Mucosa of gallbladder (tissue), 1 donor: Measurements from ENCODE around the gene NPBWR2. TPM values are rescaled to one million over a fixed set of nuclear protein-coding genes. Genes with fewer than 3 reads are reported as not detected.
"Not testable (repeated sequence)": the region's sequence is repeated elsewhere in the genome, so short reads cannot be mapped to it uniquely, and the experiment has no call there.

ENCODE experiments used
- DNase-seq: peaks from one replicate; pipeline ENCODE4 v3.0.0-alpha.2; 2020; ENCODE audit warnings: low spot score
- total RNA-seq: library from RNA; stranded (reverse); gene quantifications from one replicate; pipeline ENCODE4 v1.2.1, GENCODE V29; 2021
- donor health status: DM: no; HTN: no; CAD: no.

The NPBWR2 gene
- total RNA-seq, 1 donor from 2014 or later = not detected

DNA sequence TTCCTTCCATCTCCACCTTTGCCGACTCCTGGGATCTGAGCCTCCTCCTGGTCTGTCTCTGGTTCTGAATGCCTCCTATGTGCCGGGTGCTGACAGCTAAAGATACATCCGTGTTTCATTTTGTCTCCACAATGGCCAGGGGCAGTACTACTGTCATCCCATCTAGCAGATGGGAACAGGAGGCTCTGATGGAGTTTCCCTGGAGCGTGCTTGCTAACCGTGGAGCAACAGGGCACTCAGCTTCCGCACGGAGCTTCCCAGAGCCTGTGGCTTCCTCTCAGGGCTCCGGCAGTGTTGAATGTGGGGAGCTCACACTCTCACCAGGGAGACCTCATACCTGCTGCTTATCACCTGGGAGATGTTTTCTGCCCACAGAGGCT lies 11.9 kb upstream of the NPBWR2 start:
- no peak for DNase-seq

DNA sequence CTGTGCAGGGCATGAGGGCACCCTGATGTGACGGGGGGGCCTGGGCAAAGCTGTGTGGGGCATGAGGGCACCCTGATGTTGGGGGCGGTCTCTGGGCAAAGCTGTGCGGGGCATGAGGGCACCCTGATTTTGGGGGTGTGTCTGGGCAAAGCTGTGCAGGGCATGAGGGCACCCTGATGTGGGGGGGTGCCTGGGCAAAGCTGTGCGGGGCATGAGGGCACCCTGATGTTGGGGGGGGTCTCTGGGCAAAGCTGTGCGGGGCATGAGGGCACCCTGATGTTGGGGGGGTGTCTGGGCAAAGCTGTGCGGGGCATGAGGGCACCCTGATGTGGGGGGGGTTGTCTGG lies 10.0 kb upstream of the NPBWR2 start:
- not testable (repeated sequence) for DNase-seq

DNA sequence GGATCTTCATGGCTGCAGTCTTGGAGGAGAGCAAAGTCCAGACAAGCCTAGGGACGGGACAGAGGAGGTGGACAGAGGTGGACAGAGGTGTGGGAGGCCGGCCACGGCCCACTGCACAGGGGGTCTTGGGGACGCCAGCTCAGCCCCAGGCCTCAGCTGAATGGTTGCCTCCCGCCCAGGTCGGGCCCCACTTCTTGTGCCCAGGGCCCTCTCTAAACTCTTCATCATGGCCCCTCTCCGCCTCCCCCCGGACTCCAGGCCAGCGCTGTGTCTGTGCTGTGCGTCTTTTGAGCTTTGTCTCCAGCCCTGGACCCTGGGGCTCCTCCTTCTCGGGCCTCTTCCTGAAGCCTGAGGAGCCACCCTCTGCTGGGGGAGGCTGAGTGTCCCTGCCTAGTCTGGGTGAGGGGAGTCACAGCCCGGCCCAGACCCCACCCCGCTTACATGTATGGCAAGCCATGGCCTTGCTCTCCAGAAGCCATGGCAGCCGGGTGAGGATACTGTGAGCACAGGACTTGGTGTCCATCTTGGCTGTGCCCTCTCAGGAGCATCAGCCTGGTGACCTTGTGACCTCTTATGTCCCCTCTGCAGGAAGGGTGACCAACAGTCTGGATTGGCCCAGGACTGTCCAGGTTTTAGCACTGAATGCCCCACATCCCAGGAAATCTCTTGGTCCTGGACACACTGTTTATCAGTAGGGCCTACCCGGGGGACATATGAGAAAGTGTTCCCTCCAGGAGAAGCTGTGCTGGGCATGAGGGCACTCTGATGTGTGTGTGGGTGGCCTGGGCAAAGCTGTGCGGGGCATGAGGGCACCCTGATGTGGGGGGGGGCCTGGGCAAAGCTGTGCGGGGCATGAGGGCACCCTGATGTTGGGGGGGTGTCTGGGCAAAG lies 9.4 kb upstream of the NPBWR2 start:
- no peak for DNase-seq

DNA sequence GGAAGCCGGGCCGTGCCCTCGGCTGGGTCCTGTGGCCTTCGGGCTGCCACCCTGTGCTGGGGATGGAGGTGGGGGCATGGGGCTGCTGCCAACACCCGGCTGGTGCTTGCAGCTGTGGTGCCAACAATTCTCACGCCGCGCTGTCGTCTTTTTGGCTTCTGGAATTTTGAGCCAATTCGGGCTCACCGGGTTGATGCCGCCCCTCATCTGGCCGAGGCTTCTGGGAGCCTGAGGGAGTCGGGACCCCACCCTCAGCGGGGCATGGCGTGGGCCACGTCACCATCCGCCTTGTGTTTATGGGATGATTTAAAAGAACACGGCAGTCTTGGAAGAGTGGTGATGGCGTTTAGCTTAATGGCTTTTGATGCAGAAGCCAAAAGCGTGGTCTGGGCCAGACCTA lies 8.7 kb upstream of the NPBWR2 start:
- DNase-seq = no peak

DNA sequence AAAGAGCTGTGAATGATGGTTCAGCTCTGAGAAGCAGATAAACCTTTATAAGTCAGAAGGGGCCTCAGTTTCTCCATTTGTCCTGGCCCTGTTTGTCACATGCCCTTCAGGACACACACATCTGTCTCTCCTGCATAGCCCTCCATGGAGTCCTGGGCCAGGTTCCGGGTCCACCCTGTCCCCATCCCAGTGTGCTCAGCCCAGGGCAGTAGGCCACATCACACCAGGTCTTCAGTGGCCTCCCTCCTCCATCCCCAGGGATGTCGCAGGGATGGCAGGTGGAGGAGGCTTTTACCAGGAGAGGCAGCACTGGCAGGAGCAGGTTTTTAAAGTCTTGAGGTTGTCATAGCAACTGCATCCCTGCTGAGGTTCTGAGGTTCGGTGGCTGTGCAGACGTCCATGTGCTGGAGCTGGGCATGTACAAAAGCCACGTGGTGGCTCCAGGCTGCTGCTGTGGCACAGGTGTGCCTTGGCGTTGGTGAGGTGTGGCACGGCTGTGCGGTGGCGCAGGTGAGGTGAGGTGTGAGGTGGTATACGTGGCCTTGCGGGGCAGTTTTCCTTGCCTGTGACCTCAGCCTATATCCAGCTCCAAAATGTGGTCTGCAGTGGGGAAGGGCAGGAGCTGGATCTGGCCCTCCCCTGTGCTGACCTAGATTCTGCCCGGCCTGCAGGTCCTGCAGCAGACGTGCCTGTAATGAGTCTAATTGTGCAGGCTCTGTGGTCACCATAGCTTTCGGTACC lies 8.0 kb upstream of the NPBWR2 start:
- DNase-seq = no peak

DNA sequence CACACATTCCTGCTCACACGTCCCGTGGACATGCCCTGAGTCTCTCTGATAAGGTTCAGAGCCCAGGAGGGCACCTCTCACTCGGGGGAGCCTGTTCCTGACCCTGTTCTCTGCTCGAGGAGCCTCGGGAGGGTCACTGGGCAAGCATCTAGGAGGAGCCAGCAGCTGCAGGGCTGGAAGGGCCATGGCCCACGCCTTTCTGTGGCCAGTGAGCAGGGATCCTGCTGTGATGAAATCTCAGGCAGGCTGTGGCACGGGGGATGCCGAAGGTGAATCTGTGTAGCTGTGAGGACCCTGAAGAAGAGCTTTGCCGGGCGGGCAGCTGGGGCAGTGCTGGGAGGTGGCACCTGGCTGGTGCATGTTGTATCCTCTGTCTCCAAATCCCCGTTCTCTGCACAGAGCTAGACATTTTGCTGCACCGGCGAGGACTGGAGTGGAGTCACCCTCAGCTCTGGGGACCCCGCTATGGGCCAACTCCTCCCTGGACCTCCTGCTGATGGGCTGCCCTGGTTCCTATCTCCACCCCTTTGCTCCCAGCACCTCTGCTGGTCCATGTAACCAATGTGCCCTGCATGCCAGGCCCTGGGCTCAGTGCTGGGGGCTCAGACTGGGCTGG lies 7.1 kb upstream of the NPBWR2 start:
- no peak for DNase-seq

DNA sequence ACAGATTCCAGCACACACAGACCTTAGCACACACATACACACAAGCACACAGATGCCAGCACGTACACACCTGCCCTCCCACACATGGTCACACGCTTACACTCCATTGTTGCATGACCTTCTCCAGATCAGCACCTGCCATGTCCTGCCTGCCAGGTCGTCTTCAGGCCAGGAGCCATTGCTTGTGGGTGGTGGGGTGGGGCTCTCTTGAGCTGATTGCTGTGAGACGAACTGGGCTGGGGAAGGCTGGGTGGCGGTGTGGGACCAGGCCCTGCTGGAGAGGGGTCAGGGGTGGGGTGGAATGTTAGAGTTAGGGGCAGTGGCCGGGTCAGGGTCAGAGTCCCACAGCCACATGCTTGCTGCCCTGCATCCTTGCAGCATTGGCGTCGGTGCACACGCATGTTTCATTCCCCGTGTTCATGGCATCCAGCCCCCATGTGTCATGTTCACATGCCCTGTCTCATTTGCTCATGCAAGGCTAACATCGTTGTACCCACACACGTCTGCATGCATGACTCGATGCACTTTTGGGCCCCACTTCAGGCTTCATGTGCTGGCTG lies 6.5 kb upstream of the NPBWR2 start:
- no peak for DNase-seq

DNA sequence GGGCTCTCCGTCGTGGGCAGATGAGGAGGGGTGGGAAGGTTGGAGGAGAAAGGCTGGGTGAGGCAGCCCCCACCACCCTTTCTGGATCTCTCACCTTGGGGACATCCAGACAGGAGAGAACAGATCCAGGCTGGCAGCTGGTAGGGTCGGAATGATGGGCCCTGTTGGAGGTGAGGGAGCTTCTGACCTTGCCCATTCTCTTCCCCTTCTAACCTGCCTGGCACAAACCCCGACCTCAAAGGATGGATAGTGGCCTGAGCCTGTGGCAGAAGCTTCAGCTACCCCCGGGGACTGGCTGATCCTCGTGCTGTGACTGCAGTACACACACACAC lies 6.0 kb upstream of the NPBWR2 start:
- DNase-seq = no peak

DNA sequence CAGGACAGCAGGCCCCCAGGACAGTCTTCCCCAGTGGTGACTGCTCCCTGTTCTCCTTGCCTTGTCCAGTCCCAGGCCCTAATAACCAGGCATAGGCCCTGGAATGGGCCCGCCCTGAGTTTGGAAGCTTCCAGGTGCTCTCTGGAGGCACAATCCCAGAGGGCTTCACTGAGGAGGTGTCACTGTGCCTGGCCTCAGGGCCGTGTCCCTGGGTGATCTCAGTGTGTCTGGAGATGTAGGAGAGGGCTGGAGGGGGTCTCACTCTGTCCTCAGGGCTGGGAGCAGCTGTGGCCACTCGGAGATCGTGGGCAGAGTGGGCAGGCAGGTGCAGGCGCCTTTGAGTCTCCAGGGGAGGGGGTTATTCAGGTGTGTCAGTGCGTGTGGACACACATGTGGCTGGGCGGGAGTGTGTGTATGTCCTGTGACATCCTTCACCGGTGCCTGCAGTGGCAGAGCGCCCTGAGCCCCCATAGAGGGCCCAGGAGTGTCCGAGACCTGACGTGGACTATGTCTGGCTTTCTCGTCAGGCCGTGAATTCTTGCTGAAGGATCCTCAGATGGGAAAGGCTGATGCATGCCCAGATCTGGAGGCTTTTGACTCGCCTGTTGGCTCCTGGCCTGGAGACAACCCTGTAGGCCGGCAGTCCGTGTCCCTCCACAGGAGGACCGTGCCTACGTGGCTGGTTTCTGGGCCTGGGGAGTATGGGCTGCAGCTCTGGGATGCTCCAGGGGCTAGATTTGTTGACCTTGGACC lies 5.5 kb upstream of the NPBWR2 start:
- DNase-seq = no peak

DNA sequence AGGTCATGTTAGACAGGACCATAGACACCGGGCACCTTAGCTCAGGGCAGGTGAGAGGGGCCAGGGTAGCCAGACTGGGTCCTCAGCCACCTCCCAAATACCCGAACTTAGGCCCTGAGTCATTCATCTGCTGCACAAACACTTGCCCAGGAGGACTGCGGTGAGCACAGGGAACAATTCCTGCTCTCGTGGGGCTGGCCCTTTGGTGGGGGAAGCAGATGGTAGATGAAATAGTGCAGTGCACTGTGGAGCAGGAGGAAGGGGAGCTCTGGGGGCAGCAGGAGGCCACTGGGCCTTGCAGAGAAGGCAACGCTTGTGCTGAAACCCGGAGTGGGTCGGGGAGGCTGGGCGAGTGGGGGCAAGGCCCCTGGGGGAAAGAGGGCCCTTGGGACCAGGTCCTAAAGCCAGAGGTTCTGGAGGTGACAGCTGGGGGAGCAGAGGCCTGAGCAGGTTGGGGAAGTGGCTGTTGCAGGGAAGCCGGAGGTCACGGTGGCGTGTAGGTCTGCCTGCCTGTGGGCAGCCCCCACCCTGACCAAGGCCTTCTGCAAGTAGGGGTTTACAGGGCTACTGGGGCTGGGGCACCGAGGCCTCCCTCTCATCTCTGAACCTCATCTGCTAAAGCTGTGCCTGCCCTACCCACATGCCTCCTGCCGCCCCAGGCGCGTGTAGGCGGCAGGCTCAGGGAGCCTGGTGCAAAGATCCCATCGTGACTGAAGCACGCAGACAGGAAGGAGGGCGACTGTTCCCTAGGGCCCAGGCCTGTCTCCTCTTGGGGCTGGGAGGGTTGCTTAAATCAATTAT lies 4.7 kb upstream of the NPBWR2 start:
- DNase-seq = no peak

DNA sequence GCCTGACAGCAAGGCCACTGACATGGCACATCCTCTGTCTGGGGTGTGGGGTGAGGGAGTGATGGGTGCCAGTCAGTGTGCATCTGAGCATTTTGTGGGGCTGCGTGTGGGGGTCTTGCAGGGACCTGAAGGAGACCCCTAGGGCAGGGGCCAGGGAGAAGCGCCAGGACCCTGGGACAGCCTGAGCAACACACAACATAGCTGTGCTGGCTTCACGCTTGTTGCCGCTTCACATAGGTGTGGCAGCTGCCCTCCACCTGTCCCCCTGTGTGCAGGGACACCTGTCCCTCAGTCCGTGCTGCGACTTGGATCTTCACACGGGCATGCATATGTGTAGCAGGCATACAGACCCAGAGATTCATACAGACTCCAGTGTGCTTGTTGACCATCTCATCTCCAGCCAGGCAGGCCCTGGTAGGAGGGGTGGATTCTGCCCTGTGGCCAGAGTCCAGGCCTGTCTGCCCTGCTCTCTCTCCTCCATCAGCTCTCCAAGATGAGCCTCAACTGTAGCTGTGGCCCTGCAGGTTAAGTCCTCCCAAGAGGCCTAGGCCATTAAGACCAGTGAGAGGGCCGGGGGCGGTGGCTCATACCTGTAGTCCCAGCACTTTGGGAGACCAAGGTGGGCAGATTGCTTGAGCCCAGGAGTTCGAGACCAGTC lies 3.2 kb upstream of the NPBWR2 start:
- no peak for DNase-seq

DNA sequence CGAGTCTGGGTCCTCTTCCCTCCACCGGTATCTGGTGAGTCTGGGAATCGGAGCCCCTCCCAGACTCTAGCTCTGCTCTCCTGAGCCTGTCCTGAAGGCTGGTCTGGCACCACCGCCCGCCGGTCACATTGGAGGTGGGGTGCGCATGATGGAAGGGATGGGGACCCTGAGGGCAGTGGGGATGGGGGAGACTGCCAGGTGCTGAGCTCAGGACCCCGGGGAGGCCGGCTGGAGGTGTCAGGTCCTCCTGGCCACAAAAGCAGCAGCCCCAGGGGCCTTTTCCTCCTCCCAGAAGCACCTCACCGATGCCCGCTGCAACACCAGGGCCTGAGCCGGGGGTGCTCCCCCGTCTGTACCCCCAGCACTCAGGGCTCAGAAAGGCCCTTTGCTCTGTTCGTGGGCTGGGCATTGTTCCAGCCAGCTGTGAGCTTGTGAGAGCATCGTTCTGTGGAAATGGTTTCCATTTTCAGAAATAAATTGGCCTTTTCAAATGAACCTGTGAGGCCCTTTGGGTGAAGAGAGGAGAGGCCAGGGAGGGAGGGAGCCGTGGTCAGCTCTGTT lies 2.5 kb upstream of the NPBWR2 start:
- no peak for DNase-seq

DNA sequence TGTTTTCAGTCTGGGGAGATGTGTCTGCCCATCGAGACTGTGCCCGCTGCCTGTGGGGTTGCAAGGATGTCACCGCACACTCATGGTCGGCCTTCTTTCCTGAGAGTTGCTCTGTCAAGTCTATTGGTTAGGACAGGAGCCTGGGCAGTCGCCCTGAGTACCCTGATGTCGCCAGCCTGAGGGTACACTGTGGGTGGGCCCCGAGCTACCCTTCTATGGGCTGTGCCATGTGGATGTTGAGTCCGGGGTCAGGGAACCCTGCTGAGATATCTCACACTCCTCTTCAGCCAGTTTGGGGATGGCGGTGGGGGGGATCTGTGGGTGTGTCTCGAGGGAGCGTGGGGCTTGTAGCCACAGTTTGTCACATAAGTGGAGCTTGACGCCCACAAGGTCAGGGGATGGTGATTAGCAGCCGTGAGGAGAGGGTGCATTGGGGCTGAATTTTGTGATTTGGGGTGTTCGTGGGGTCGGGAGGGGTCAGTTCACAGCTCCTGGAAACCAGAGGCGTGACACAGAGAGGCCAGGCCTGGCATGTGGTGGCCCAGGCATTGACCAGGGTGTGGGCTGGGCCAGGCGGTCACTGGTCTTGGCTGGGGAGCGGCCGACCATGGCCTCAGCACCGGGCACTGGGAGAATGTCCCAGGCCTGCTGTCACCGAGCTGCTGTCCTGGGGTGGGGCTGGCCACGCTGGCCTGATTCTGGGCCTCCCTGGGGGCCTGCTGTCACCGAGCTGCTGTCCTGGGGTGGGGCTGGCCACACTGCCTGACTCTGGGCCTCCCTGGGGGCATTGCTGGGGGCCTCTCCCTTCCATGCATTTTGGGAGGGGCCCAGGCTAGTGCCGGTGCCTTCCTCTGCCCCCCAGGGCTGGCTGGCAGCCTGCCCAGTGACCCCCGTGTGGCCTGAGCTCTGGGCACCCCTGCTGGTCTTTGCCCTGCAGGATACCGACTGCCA lies 1.6 kb upstream of the NPBWR2 start:
- DNase-seq = no peak

DNA sequence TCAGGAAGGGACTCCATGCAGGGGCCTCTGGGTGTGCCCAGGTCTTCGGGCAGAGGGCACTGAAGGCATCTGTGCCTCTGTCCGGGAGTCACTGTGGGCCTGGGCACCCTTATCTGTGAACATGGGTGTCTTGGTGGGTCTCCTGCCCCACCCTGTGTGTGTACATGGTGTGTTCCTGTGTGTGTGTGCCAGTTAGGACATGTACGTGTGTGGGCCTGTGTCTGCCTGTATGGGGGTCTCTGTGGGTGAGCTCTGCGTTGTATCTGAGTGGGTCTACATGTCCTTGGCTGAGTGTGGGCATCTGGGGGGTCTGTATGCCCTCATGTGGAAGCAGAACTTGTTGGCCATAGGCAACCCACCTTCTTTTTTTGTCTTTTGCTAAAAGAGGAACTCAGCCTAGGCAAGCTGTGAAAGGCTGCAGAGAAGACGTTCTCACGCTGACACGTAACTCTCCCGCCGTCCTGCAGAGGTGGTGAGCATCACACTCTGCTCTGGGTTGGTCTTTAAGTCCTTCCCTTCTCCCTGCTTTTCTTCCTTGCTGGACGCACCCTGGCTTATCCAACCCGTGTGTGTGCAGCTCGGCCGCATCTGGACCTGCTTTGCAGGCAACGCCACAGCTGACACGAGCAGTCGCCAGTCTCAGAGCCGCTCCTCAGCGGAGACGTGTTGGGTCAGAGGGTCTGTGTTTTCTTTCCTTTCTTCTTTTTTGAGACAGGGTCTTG lies 532 bp upstream of the NPBWR2 start:
- DNase-seq = no peak

DNA sequence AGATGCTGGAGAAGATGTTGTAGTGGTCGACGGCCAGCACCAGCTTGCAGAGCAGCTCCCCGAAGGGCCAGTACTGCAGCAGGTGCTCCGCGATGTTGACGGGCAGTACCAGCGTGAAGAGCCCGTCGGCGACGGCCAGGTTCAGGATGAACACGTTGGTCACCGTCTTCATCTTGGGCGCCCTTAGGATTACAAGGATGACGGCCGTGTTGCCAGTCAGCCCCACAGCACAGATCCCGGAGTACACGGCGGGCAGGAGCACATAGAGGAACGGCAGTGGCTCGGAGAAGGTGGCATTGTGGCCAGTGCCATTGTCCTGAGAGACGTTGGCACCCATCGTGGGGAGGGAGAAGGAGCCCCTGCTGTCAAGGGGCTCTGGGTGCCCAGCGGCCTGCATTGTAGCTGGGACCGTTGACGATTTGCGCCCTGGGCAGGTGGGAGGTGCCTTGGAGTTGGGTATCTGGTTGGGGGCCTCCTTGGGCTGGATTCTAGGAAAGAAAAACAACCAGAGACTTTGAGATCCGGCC lies 867 bp downstream of the NPBWR2 start:
- no peak for DNase-seq

DNA sequence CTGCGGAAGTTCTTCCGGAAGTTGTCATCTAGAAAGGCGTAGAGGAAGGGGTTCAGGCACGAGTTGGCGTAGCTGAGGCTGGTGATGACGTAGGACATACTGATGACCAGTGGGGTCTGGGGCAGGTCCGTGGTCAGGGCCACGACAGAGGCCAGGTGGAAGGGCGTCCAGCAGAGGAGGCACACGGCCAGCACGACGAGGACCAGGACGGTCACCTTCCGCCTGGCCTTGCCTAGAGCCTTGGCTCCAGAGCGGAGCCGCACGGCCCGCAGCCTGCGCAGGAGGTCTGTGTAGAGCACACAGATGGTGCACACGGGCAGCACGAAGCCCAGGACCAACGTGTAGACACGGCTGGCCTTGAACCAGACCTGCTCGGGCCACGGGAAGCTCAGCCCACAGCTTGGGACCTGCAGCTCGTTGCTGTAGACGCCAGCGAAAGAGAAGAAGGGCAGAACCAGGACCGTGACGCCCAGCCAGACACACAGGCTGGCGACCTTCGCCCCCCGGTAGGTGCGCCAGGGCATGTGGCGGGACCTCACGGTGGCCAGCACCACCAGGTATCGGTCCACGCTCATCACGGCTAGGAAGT lies 1.4 kb downstream of the NPBWR2 start:
- no peak for DNase-seq

DNA sequence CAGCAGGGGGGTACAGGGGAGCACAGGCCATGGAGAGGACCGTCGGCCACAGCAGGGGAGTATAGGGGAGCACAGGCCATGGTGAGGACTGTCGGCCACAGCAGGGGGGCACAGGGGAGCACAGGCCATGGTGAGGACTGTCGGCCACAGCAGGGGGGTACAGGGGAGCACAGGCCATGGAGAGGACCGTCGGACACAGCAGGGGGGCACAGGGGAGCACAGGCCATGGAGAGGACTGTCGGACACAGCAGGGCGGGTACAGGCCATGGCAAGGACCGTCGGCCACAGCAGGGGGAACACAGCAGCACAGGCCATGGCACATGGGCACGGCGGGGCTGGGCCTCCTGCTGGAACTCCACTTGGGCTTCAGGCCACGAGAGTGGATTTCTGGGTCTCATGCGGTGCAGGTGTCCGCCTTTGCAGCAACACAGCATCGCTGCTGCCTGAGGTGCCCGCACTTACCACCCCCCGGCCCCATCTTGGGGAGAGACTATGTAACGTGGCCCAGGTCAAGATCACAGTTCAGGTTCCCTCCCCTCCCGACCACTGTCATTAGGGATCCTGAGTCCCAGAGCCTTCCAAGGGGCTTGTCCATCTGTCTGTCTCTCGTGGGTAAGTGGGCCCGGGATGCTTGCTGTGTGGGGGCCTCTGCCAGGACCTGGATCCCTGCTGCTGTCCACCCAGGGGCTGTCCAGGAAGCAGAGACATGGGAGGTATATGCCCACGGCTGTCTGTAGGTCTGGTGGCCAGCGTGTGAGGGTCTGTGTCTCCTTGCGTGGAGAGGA lies 2.5 kb downstream of the NPBWR2 start:
- DNase-seq = no peak
